ENCODE measurements around the gene CADPS. TPM values are rescaled to one million over a fixed set of nuclear protein-coding genes. Genes with fewer than 3 reads are reported as not detected.

CADPS gene
- total RNA-seq, 1 experiment from 2014 or later = not detected

DNA sequence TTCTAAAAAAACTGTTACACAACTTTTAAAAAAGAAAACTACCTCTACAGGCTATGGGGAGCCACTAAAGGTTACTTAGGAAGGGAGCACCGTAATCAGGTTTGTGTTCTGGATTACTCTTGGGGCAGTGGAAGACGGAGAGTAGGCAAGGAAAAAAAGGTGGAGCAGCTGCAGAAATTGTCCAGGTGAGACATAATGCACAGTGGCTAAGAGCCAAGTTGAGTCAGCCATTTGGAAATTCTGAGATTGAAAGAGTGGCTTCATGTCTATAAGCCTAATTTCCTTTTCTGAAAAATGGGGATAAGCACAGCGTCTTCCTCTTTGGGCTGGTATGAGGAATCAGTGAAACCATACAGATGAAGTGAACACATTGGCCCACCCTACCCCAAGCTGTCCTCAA is 195.2 kb downstream of the CADPS start:
- no peak overlapping the region for H3K27ac Mint-ChIP-seq (ENCODE audit: unreplicated experiment)
- TF ChIP-seq, protein P1, sequence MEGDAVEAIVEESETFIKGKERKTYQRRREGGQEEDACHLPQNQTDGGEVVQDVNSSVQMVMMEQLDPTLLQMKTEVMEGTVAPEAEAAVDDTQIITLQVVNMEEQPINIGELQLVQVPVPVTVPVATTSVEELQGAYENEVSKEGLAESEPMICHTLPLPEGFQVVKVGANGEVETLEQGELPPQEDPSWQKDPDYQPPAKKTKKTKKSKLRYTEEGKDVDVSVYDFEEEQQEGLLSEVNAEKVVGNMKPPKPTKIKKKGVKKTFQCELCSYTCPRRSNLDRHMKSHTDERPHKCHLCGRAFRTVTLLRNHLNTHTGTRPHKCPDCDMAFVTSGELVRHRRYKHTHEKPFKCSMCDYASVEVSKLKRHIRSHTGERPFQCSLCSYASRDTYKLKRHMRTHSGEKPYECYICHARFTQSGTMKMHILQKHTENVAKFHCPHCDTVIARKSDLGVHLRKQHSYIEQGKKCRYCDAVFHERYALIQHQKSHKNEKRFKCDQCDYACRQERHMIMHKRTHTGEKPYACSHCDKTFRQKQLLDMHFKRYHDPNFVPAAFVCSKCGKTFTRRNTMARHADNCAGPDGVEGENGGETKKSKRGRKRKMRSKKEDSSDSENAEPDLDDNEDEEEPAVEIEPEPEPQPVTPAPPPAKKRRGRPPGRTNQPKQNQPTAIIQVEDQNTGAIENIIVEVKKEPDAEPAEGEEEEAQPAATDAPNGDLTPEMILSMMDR (IDR thresholded peaks at IDR 0.05; ENCODE audit: unreplicated experiment) = no peak
- CTCF ChIA-PET = interaction anchor here (0.9 kb wide), 1 partner anchor 8 kb away, joined by 3 read pairs; no protein-coding TSS in a partner anchor
- no peaks in the 10 kb centered on the region for H3K36me3 Mint-ChIP-seq (ENCODE audit: insufficient read depth, unreplicated experiment)
- no peak overlapping the region for H3K4me3 Mint-ChIP-seq (ENCODE audit: low read depth, unreplicated experiment)
- no peak for DNase-seq
- no peaks in the 10 kb centered on the region for H3K9me3 Mint-ChIP-seq (ENCODE audit: low read depth, unreplicated experiment)
- intact Hi-C loops (cut with micrococcal nuclease; ENCODE audit: unreplicated experiment) = no loop called here
- H3K4me1 Mint-ChIP-seq (ENCODE audit: low read depth, unreplicated experiment) = no peaks in the 10 kb centered on the region
- H3K27me3 Mint-ChIP-seq (ENCODE audit: unreplicated experiment) = peaks cover 46% of the 10 kb centered on the region
- no TSS peak for BruUV-seq (replicated peaks)

DNA sequence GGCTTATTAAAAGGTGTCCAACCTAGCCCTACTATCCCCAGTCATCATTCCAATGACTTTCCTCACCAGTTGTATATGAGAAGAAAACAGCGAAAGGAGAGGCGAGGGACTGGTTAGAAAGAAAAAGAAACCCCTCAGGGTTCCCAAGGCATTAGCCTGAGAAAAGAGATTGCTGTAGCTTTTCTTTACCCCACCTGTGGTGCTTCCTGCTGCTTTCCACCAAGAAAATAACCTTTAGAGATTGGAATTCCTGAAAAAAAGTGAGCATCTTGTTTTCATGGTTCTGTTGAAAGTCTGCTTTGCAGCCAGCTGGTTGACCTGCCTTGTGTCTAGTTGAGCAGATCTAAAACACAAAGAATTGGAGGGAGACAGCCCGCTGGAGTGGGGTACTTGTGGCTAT is 196.4 kb downstream of the CADPS start:
- Mint-ChIP-seq H3K27me3 (ENCODE audit: unreplicated experiment) (peaks cover 40% of the 10 kb centered on the region), H3K9me3 (ENCODE audit: low read depth, unreplicated experiment) (no peaks in the 10 kb centered on the region), H3K27ac (ENCODE audit: unreplicated experiment) (no peak overlapping the region), H3K4me3 (ENCODE audit: low read depth, unreplicated experiment) (no peak overlapping the region), H3K4me1 (ENCODE audit: low read depth, unreplicated experiment) (no peaks in the 10 kb centered on the region), H3K36me3 (ENCODE audit: insufficient read depth, unreplicated experiment) (no peaks in the 10 kb centered on the region)
- DNase-seq = no peak
- intact Hi-C loops (cut with micrococcal nuclease; ENCODE audit: unreplicated experiment) = no loop called here
- CTCF ChIA-PET = interaction anchor here (0.5 kb wide), 1 partner anchor 595 kb away, joined by 3 read pairs; no protein-coding TSS in a partner anchor
- TF ChIP-seq, protein P1 (IDR thresholded peaks at IDR 0.05; ENCODE audit: unreplicated experiment) = no peak
- BruUV-seq (replicated peaks) = no TSS peak

DNA sequence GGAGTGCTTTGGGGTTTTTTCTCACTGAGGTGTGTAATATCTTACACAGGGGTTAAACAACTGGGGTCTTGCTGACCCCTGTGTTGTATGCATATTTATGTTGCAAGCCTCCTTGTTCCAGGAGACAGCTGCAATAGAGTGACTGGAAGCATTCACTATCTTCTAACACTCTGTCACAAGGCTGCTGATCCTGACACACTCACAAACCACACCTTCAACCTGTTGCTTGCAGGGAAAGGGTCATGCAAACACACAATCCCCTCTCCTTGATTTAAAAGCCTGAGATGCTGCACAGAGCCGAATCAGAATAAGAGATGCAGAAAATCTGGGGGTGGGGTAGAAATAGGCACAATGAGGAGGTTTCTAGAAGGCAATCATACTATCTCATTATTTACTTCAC is 197.3 kb downstream of the CADPS start:
- no peak for DNase-seq
- no TSS peak for BruUV-seq (replicated peaks)
- no peaks in the 10 kb centered on the region for H3K4me1 Mint-ChIP-seq (ENCODE audit: low read depth, unreplicated experiment)
- intact Hi-C loops (cut with micrococcal nuclease; ENCODE audit: unreplicated experiment) = no loop called here
- H3K4me3 Mint-ChIP-seq (ENCODE audit: low read depth, unreplicated experiment) = no peak overlapping the region
- H3K27ac Mint-ChIP-seq (ENCODE audit: unreplicated experiment) = no peak overlapping the region
- TF ChIP-seq, protein P1 (IDR thresholded peaks at IDR 0.05; ENCODE audit: unreplicated experiment) = no peak
- CTCF ChIA-PET = no interaction called here
- H3K36me3 Mint-ChIP-seq (ENCODE audit: insufficient read depth, unreplicated experiment) = no peaks in the 10 kb centered on the region
- peaks cover 39% of the 10 kb centered on the region for H3K27me3 Mint-ChIP-seq (ENCODE audit: unreplicated experiment)
- no peaks in the 10 kb centered on the region for H3K9me3 Mint-ChIP-seq (ENCODE audit: low read depth, unreplicated experiment)

DNA sequence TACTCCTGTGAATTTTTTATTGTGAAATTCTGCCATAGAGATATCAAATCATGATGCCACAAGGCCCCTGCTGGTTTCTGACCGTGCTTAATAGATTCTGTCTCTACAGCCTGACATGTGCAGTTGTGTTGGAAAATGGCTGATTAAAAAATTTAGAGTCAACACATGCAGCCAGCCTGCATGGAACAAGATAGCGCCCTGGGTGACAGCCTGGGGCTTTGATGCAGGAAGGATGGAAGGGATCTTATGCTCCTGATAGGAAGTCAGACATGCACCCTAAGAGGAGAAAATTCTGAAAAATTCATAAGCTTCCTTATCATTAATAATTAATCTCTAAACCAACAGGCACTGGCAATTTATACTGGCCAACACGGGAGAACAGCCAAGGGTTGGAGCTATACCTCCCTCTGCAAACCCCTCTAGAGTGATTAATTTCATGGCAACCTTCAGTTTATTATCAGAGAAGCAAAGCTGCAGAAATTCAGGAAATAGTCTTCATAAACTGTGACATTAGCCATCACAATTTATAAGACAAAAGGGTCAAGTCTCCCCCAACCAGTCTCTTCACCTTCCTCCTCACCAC is 198.4 kb downstream of the CADPS start:
- Mint-ChIP-seq H3K27ac (ENCODE audit: unreplicated experiment) (no peak overlapping the region), H3K9me3 (ENCODE audit: low read depth, unreplicated experiment) (no peaks in the 10 kb centered on the region), H3K36me3 (ENCODE audit: insufficient read depth, unreplicated experiment) (no peaks in the 10 kb centered on the region), H3K27me3 (ENCODE audit: unreplicated experiment) (peaks cover 38% of the 10 kb centered on the region), H3K4me3 (ENCODE audit: low read depth, unreplicated experiment) (no peak overlapping the region), H3K4me1 (ENCODE audit: low read depth, unreplicated experiment) (no peaks in the 10 kb centered on the region)
- no TSS peak for BruUV-seq (replicated peaks)
- TF ChIP-seq, protein P1 (IDR thresholded peaks at IDR 0.05; ENCODE audit: unreplicated experiment) = no peak
- CTCF ChIA-PET = no interaction called here
- DNase-seq = no peak
- intact Hi-C loops (cut with micrococcal nuclease; ENCODE audit: unreplicated experiment) = no loop called here
